ENCODE data around the gene HOXD3. TPM values are rescaled to one million over a fixed set of nuclear protein-coding genes. Genes with fewer than 3 reads are reported as not detected.
A peak's percentile ranks its signal among the peaks of the same experiment; 100 is the strongest.

HOXD3 gene
- total RNA-seq, 1 experiment from 2014 or later = not detected

GRCh38 chr2:176147800-176148496 is 9.2 kb upstream of the HOXD3 start:
- no peak overlapping the region for H2AFZ ChIP-seq (ENCODE audit: low read length)
- H3K27ac Mint-ChIP-seq = no peak overlapping the region
- H3K4me2 ChIP-seq (ENCODE audit: insufficient read depth, insufficient read length, low read length) = no peak overlapping the region

More at GRCh38 chr2:176147800-176148496, 9.2 kb upstream of the HOXD3 start:
- H2BK12ac ChIP-seq (ENCODE audit: insufficient read length, low read depth, low read length) = no peak overlapping the region
- no peak overlapping the region for H4K91ac ChIP-seq (ENCODE audit: insufficient read length, low read depth, low read length)
- no CpG with 5 or more reads among the region's 31 CpGs for WGBS (ENCODE audit: extremely low coverage, insufficient read length, low lambda C conversion rate)
- H2AK5ac ChIP-seq (ENCODE audit: insufficient read length, low read length) = no peak overlapping the region
- H3K56ac ChIP-seq (ENCODE audit: insufficient read length, low read depth, low read length) = no peak overlapping the region
- no peaks in the 10 kb centered on the region for H3K9me3 ChIP-seq (ENCODE audit: control insufficient read depth, low read depth, low read length)
- no peak overlapping the region for H4K8ac ChIP-seq (replicated peaks; ENCODE audit: insufficient read length, low read depth, low read length)
- H2BK5ac ChIP-seq (ENCODE audit: insufficient read length, low read length) = no peak overlapping the region
- Mint-ChIP-seq H3K4me3 (peak overlapping the region in 1 of 2 experiments; percentile 67; a peak in 3 of 5 replicates), H3K36me3 (ENCODE audit: insufficient read depth in 1 of 3, low read depth in 3 of 3) (no peaks in the 10 kb centered on the region; a peak in 1 of 7 replicates), H3K27me3 (ENCODE audit: low read depth) (peaks cover 100% of the 10 kb centered on the region), H3K9me3 (peaks cover 3 to 8% of the 10 kb centered on the region in 2 experiments; a peak in 3 of 5 replicates), H3K4me1 (peaks cover 2 to 21% of the 10 kb centered on the region in 2 experiments; a peak in 3 of 4 replicates)
- no peaks in the 10 kb centered on the region for H4K20me1 ChIP-seq (ENCODE audit: control insufficient read depth, insufficient read depth, insufficient read length)
- H3K27me3 ChIP-seq (ENCODE audit: insufficient read depth, low read length) = peaks cover 96% of the 10 kb centered on the region
- H3K4ac ChIP-seq (ENCODE audit: low read depth, low read length) = no peak overlapping the region
- no peak overlapping the region for H2BK20ac ChIP-seq (ENCODE audit: low read depth, low read length, poor library complexity, severe bottlenecking)
- no peak overlapping the region for H3T11ph ChIP-seq (ENCODE audit: low read length)
- H3K18ac ChIP-seq (ENCODE audit: insufficient read length, low read depth, low read length) = no peak overlapping the region
- no peak overlapping the region for H3K23ac ChIP-seq (ENCODE audit: insufficient read length, low read depth, low read length)
- no peak overlapping the region for H3K27ac ChIP-seq (ENCODE audit: insufficient read length, low read depth, low read length)
- no peak for TF ChIP-seq CTCF (conservative IDR thresholded peaks at IDR 0.05)
- H3K79me1 ChIP-seq (ENCODE audit: insufficient read depth, low read depth, low read length, poor library complexity, severe bottlenecking) = no peaks in the 10 kb centered on the region
- no peak for DNase-seq
- H2BK120ac ChIP-seq (ENCODE audit: low read depth, low read length, poor library complexity, severe bottlenecking) = no peak overlapping the region
- H3K4me1 ChIP-seq (ENCODE audit: insufficient read depth, low read length) = no peaks in the 10 kb centered on the region; the same call in 1 of the 2 replicates
- H3K9ac ChIP-seq (ENCODE audit: extremely low read depth, insufficient read length, low read length) = no peak overlapping the region
- no peak overlapping the region for H4K5ac ChIP-seq (ENCODE audit: insufficient read length, low read depth, low read length)
- H2BK15ac ChIP-seq (ENCODE audit: low read depth, low read length) = no peak overlapping the region
- H3K23me2 ChIP-seq (ENCODE audit: insufficient read length, low read depth, low read length, poor library complexity, severe bottlenecking) = no peaks in the 10 kb centered on the region
- H3K79me2 ChIP-seq (ENCODE audit: insufficient read depth, low read length) = no peaks in the 10 kb centered on the region
- no peak overlapping the region for H3K14ac ChIP-seq (ENCODE audit: insufficient read depth, low read length)

Data from H9 (cell line).